ENCODE results near the gene GRB7. TPM values are rescaled to one million over a fixed set of nuclear protein-coding genes. Genes with fewer than 3 reads are reported as not detected.

GRB7 gene
- total and polyA plus RNA-seq, 10 of the 15 experiments (the other 5 are each of a cell fraction or from before 2014, with no cell fraction given), result 0.05 to 0.34 (median 0.19) TPM; not detected in 4

GRCh38 chr17:39757931-39758873 lies 20.5 kb downstream of the GRB7 start:
- no peaks in the 10 kb centered on the region; the same call in 1 of the 2 replicates for H4K20me1 ChIP-seq (ENCODE audit: control insufficient read depth, insufficient read depth)
- ChIA-PET CTCF (interaction anchor here (0.8 to 3.0 kb wide), 11 partner anchors 9 to 222 kb away, joined by 3 to 19 read pairs (median 4); partner anchors contain the start of gene PSMD3), POLR2A (interaction anchor here (0.5 to 2.6 kb wide), 9 partner anchors 11 to 173 kb away, joined by 3 to 9 read pairs (median 6); no protein-coding TSS in a partner anchor), RAD21 (ENCODE audit: unreplicated experiment) (interaction anchor here (0.5 to 3.8 kb wide), 15 partner anchors 8 to 381 kb away, joined by 3 to 18 read pairs (median 4); partner anchors contain the start of gene PSMD3), SMC1A (ENCODE audit: uncharacterized antibody, unreplicated experiment) (interaction anchor here (1.0 to 4.6 kb wide), 13 partner anchors 9 to 139 kb away, joined by 3 to 42 read pairs (median 5); partner anchors contain the start of gene IKZF3)
- H3K27ac ChIP-seq (ENCODE audit: control insufficient read depth, insufficient read depth), result peak overlapping the region; percentile 96
- peaks cover 69% of the 10 kb centered on the region for H3K4me1 ChIP-seq (ENCODE audit: control insufficient read depth, insufficient read depth, low read length)
- no TSS peak for BruUV-seq (replicated peaks)
- intact Hi-C loops (cut with micrococcal nuclease; ENCODE audit: unreplicated experiment) (loop anchor here (1.0 to 5.0 kb wide), 6 partner anchors 9 to 224 kb away; partner anchors contain the start of genes IKZF3, LRRC3C, ORMDL3 and PSMD3), in situ Hi-C loops (cut with MboI) (loop anchor here (5.0 kb wide), 1 partner anchor 104 kb away; the partner anchor contains the start of gene IKZF3)
- no peaks in the 10 kb centered on the region for H3K9me3 ChIP-seq (replicated peaks; ENCODE audit: control insufficient read depth, insufficient read depth, low read length)
- 9% methylated on average over 12 of the region's 12 CpGs for WGBS (ENCODE audit: insufficient coverage, insufficient replicate concordance, low lambda C conversion rate, missing lambda C conversion rate)
- H3K36me3 ChIP-seq (ENCODE audit: control insufficient read depth in 2 of 2, insufficient read depth in 2 of 2, low read length in 1 of 2), result peaks cover 5 to 22% of the 10 kb centered on the region in 2 experiments
- H3K9ac ChIP-seq (ENCODE audit: control insufficient read depth, insufficient read depth, low read length), result peak overlapping the region; percentile 51
- DNase-seq (ENCODE audit: low read depth, low spot score), result peak; percentile 90
- peak; percentile 10 for ATAC-seq
- no peaks in the 10 kb centered on the region for H3K27me3 ChIP-seq (replicated peaks in 1 of 2; ENCODE audit: control insufficient read depth in 2 of 2, insufficient read depth in 2 of 2, low read length in 1 of 2)
- peaks cover 40% of the 10 kb centered on the region for H3K79me2 ChIP-seq (ENCODE audit: control insufficient read depth, insufficient read depth, low read length)
- no peak overlapping the region for H2AFZ ChIP-seq (ENCODE audit: control insufficient read depth, low read depth, low read length)
- no peak overlapping the region; the same call in 1 of the 2 replicates for H3K4me3 ChIP-seq
- H3K4me2 ChIP-seq (ENCODE audit: control insufficient read depth, insufficient read depth), result peak overlapping the region; percentile 62
- peak; percentile 52 for FAIRE-seq
- TF ChIP-seq JUND (IDR thresholded peaks at IDR 0.05; ENCODE audit: low read depth, low read length) (0 out of 2 replicates have a peak, but pooled peaks have one; percentile 22), BCL3 (IDR thresholded peaks at IDR 0.05; ENCODE audit: borderline replicate concordance, insufficient read depth, low read depth, low read length, poor library complexity, severe bottlenecking) (peak; percentile 47), KLF5 (IDR thresholded peaks at IDR 0.05; ENCODE audit: partially characterized antibody) (no peak), E2F8 (IDR thresholded peaks at IDR 0.05; ENCODE audit: low read depth, partially characterized antibody) (no peak), CBFB (IDR thresholded peaks at IDR 0.05; ENCODE audit: low read depth) (peak; percentile 93), CHD1 (IDR thresholded peaks at IDR 0.05; ENCODE audit: low read depth, low read length) (peak; percentile 33; the same call in 1 of the 2 replicates), NRF1 (conservative IDR thresholded peaks at IDR 0.05; ENCODE audit: low read depth, low read length) (no peak), POLR2AphosphoS5 (IDR thresholded peaks at IDR 0.05; ENCODE audit: low read length) (peak; percentile 41), NBN (IDR thresholded peaks at IDR 0.05) (peak; percentile 74), ZZZ3 (IDR thresholded peaks at IDR 0.05; ENCODE audit: control insufficient read depth, insufficient read length, low read depth) (no peak), NR2C1 (IDR thresholded peaks at IDR 0.05) (no peak), E2F4 (IDR thresholded peaks at IDR 0.05; ENCODE audit: low read depth, low read length) (no peak), RBBP5 (conservative IDR thresholded peaks at IDR 0.05) (no peak), SKIL (IDR thresholded peaks at IDR 0.05; ENCODE audit: low read depth, poor library complexity, severe bottlenecking) (peak; percentile 99)
